ENCODE results near the gene GNA15.
A peak's percentile ranks its signal among the peaks of the same experiment; 100 is the strongest.
"Not testable (repeated sequence)": the region's sequence is repeated elsewhere in the genome, so short reads cannot be mapped to it uniquely, and the experiment has no call there.

Gene GNA15

DNA sequence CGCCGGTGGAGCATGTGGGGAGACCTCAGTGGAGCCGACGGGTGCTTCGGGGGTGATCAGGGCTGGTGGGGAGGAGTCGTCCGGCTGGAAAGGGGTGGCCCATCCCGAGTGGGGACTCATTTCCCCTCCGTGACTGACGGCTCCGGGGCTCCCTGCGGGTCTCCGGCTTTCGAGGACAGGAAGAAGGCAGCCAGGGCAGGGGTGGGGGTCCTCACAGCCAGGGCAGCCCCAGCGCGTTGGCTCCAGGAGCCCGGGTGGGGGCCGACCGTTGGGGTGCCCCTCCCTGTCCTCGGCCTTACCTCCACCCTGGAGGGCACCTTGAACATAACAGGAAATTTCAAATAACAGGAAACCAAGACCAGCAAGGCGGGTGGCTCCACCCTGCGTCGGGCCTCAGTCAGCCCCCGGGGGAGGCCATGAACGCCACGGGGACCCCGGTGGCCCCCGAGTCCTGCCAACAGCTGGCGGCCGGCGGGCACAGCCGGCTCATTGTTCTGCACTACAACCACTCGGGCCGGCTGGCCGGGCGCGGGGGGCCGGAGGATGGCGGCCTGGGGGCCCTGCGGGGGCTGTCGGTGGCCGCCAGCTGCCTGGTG lies 42.6 kb downstream of the GNA15 start, which contains the start of gene S1PR4:
Gene S1PR4 (plus strand): TSS at position 393 of the 596 bp plus-strand sequence. CDS start 24 bp downstream, at position 417.
- DNase-seq = no peak

GRCh38 chr19:3178973-3179738 lies 43.3 kb downstream of the GNA15 start:
- DNase-seq = no peak

- DNase-seq = no peak
These were observed 44.0 kb downstream of the GNA15 start for GRCh38 chr19:3179739-3180293.

DNA sequence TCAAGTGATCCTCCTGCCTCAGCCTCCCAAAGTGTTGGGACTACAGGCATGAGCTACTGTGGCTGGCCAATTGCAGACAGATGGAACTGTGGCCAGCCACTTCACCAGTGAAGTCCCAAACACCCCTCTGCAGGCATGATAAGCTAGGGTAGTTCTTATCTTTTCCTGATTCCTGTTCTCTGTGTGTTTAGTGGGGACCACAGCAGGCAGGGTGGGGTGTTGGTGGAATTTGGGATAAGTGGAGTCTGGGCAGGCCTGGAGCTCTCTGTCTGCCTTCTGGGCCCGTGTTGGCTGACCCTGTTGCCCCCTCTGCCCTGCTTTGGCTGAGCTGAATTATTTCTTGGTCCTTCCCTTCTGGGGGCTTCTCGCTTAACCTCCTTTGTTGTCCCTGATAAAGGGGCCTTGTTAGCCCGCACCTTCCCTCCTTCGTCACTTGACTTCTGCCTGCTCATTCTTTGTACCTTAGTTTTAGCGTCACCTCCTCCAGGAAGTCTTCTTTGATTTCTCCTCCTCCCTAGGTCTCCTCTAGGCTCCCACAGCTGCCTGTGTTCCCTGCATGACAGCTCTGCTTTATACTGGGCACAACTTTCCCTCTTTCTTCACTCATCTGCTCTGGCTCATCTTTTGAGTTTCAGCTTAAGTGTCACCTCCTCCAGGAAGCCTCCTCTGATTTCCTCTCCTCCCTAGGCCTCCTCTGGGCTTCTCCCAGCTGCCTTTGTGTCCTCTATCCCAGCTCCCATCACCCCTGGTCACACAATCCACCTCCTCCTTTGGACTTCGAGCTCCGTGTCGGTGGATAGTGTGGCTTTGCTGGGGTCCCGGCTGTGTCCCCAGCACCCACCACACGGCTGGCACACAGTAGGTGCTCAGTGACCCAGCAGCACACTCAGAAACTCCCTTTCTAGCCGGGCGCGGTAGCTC lies 48.1 kb downstream of the GNA15 start:
- peak; percentile 21 for DNase-seq

- peak; percentile 16 for DNase-seq
These were observed 49.1 kb downstream of the GNA15 start for GRCh38 chr19:3184847-3185460.

- peak; percentile 97 for DNase-seq
These were observed 49.8 kb downstream of the GNA15 start, which contains the start of gene NCLN for GRCh38 chr19:3185461-3186159. Gene NCLN, plus strand, starts transcription at chr19:3185930. Its CDS starts 101 bp downstream, at chr19:3186031.

DNA sequence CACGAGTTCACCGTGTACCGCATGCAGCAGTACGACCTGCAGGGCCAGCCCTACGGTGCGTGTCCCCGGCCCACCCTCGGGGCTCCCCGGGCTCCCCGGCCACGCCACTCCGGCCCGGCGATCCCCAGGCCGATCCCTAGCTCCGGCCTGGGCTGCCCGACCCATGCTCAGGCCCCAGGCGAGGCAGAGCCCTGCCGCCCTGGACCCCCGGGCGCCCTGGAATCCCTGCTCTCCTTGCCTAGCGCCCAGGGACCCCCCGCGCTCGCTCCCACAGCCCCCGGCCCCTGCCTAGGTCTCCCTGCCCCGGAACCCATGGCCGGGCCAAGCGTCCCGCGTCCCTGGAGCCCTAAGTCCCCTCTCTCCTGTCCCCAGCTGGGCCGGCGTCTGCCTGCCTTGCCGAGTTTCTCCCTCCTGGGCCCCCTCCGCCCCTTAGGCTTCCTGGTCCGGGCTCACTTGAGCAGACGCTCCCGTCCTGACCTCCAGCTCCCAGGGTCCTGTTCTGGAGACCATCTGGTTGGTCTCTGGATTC lies 50.4 kb downstream of the GNA15 start:
- no peak for DNase-seq

DNA sequence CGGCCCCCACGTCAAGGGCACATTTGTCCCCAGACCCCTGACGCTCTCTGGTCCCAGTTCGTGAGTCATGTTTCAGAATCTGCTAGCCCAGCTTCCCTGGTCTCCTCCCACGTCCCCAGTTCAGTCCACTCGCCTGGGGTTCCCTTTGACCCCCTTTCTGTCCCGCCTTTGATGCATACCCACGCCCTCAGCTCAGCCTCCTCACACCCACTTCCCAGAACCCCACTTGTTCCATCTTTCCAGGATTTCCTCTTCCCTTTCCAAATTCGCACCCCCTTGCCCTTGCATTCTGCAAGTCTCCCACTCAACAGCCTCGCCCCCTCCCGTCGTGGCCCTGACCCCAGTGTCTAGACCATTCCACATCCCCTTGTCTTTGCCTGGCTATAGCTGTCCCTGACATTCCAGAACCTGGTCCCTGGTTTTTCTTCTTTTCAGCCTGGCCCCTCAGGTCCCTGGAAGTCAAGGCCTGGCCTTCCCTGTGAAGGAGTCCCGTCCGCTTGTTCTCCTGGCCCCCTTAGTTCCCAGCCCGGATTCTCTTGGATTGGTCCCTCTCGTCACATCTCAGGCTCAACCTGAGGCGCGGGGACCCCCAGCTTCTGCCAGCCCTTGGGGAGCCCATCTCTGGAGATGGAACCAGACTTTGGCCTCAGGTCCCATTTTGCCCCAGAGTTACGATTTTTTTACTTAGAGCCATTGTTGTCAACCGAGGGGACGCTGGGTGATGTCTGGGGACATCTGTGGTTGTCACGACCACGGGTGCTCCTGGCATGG lies 51.2 kb downstream of the GNA15 start:
- no peak for DNase-seq

- no peak for DNase-seq
These were observed 52.1 kb downstream of the GNA15 start for GRCh38 chr19:3187662-3188511.

- peak; percentile 35 for DNase-seq
These were observed 53.1 kb downstream of the GNA15 start for GRCh38 chr19:3188627-3189596.

DNA sequence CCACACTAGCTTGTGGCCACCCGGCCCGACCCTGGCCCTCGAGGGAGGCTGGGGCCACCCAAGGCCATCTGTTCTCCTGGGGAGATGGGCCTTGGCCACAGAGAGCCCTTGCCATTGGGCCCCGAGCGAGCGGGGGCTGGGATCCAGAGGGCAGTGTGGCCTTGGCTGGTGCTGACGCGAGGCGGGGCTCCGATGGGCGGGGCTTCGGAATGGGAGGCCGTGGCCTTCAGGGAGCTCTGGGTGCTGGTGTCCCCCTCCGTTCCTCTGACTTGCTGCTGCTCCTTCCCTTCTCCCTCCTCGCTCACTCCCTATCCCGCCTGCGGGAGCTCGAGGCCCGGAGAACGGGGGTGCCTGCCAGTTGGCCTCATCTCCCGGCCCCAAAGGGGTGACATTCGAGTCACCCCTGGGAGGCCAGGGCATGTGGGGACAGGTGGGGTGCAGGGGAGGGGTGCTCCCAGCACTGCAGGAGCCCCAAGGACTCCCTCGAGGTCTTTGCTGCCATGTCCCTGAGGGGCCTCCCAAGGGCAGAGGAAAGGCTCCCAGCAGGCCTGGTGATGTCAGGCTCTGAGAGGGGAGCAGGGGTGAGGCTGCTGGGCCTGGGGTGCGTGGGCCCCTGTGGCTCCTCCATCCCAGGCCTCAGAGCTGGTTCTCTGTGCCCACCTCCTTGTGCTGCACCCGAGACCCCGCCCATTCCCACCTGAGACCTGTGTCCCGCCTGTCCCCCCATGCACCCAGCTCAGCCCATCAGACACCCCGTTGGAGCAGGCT lies 54.1 kb downstream of the GNA15 start:
- no peak for DNase-seq

DNA sequence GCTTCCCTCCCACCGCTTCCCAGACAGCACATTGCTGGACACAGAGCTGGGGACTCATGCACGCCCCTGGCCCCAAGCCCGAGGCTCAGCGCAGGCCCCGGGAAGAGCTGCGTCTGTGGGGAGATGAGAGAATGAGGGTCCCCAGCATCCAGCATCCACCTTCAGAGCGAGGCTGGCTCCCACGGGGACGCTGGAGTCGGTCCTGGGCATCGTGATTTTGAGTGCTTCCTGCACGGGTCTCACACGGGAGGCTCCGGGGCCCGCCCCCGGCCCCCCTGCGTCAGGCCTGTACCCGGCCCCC lies 54.6 kb downstream of the GNA15 start:
- DNase-seq = no peak

DNA sequence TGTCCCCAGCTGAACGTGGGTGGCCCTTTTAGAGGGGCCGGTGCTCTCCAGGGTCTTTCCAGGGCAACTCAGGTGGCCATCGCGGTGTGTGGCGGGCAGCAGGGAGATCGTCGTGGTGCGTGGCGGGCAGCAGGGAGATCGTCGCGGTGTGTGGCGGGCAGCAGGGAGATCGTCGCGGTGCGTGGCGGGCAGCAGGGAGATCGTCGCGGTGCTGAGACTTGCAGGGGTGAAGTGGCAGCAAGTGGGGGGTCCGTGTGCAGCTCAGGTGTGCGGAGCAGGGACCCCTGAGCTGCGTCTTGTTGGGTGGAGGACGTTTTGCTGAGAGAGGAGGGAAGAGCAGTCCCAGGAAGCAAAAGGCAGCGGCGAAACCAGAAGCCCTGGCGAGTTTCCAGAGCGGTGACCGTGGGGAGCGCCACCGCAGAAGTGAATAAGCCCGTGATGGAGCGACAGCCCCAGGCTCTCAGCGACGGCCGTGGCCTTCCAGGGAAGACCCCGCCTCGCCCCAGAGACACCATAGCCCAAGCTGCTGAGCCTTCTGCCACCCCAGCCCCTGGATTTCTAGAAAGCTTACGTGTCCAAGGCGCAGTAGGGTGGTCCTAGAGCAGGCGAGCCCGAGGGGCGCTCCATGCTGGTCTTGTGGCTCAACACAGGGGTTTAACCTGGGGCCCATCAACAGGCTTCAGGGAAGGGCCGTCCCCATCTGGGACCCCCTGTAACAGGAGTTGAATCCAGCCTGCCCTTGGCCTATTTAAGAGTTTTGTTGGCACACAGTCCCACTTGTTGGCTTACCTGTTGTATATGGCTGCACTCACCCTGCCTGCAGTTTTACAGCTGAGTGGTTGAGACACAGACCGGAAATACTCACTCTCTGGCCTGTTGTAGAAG lies 55.3 kb downstream of the GNA15 start:
- no peak for DNase-seq

GRCh38 chr19:3191806-3192104 lies 55.9 kb downstream of the GNA15 start:
- DNase-seq = not testable (repeated sequence)

GRCh38 chr19:3192228-3192635 lies 56.4 kb downstream of the GNA15 start:
- peak; percentile 18 for DNase-seq

DNA sequence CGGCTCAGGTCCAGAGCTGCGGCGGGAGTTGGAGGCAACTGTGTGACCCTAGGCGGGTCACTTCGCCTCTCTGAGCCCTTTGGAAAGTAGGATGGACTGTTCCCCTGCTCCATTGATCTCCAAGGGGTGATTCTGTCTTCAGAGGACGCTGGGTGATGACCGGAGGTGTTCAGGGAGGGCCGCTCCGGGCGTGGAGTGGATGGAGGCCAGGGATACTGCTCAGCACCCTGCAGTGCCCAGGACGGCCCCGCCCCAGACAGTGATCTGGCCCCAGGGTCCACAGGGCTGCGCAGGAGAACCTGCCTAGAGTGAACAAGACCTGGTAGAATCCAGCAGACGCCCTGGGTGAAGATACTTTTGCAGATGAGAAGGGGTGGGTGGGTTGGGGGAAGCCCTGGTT lies 56.9 kb downstream of the GNA15 start:
- no peak for DNase-seq
